Stimulated activated CD8-positive, alpha-beta memory T cell treated with anti-CD3 and anti-CD28 coated beads, Interleukin-4, amount 100 ng/mL, for 1 hour (primary cell): Measurements from ENCODE around the gene GGA3.
A peak's percentile ranks its signal among the peaks of the same experiment; 100 is the strongest.
"Not testable (repeated sequence)": the region's sequence is repeated elsewhere in the genome, so short reads cannot be mapped to it uniquely, and the experiment has no call there.

Experiments used
- DNase-seq, 2 donors: peaks; one replicate each; pipeline ENCODE4 v3.0.0-alpha.2; 2020; ENCODE audit warnings: low read depth in 2 of 2, low spot score in 1 of 2

GGA3 gene

DNA sequence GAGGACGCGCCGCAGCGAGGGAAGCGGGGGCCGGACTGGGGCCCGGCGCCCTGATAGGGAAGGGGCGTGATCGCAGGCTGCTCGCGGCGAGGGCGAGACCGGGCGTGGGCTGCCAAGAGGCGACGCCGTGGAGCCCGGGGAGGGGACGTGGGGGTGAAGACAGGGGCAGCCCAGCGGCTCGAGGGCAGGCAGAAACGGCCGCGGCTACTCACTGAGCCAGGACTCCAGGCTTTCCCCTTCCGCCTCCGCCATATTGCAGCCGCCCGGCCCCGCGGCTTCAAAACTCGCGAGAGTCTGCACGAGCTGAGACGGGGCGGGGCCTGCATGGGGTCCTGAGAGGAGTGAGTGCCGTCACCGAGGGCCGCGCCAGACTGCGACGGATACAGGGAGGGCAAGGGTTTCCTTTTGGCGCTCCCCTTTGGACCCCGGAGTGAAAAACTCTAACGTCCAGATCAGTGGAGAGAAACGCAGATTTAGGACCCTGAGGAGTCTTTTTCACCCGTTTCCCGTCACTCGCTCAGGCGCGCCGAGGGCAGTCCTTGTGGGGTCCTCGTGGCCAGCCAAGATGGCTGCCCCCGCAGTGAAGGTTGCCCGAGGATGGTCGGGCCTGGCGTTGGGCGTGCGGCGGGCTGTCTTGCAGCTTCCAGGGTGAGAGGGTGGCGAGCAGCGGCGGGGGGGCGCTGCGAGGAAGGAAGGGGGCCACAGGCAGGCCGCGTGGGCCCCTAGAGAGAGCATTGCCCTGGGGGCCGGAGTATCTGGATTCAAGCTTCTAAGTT lies at the start of gene GGA3, which contains the start of gene MRPS7:
TSS of gene GGA3 (minus strand) at position 271 of the 776 bp plus-strand sequence. CDS start at position 252, 19 bp downstream.
TSS of gene MRPS7 (plus strand) at position 544 of the 776 bp plus-strand sequence. CDS start at position 566, 22 bp downstream.
- DNase-seq, result peak; percentile 90

DNA sequence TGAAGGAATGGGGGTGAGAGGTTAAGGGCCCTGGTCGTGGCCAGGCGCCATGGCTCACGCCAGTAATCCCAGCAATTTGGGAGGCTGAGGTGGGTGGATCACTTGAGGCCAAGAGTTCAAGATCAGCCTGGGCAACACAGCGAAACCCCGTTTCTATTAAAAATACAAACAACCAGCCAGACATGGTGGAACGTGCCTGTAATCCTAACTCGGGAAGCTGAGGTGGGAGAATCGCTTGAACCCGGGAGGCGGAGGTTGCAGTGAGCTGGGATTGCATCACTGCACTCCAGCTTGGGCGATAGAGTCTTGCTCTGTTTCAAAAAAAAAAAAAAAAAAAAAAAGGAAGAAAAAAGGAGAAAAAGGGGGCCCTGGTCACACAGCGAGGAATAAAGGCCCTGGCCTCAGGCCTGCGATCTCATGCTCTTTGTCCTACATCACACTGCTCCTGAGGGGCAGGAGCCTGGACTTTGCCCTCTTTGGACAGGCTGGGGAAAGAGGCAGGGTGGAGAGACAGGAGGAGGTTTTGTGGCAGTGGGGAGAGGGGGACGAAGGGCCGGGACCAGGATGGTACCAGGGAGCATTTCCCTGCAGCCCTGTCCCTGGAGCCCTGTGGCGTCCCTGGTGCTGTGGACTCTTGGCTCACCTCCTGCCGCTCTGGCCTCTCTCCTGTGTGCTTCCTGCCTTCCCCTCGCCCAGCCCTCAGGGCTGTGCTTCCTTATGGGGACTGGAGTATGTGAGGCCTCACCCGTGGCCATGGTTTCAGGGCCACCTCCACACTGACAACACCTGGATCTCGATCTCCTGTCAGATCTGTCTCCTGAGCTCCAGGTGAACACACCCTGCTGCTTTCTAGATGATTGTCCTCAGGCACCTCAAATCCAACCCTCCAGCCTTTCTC lies 47.6 kb upstream of the GGA3 start:
- no peak for DNase-seq

- DNase-seq, result no peak
Observed at GRCh38 chr17:75307957-75308731, 46.7 kb upstream of the GGA3 start.

- no peak for DNase-seq
Observed at GRCh38 chr17:75301502-75302206, 40.2 kb upstream of the GGA3 start.

- no peak for DNase-seq
Observed at GRCh38 chr17:75301049-75301448, 39.6 kb upstream of the GGA3 start.

GRCh38 chr17:75300280-75300679 lies 38.9 kb upstream of the GGA3 start:
- DNase-seq, result no peak

GRCh38 chr17:75295201-75296158 lies 34.1 kb upstream of the GGA3 start:
- no peak for DNase-seq

DNA sequence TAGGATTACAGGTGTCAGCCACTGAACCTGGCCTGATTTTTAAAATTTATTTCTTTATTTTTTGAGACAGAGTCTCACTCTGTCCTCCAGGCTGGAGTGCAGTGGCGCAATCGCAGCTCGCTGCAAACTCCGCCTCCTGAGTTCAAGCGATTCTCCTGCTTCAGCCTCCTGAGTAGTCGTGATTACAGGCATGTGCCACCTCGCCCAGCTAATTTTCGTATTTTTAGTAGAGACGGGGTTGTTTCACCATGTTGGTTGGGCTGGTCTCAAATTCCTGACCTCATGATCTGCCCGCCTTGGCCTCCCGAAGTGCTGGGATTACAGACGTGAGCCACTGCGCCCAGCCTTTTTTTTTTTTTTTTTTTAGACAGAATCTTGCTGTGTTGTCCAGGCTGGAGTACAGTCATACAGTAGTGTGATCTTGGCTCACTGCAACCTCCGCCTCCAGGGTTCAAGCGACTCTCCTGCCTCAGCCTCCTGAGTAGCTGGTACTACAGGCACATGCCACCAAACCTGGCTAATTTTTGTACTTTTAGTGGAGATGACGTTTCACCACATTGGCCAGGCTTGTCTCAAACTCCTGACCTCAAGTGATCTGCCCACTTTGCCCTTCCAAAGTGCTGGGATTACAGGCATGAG lies 31.5 kb upstream of the GGA3 start:
- not testable (repeated sequence) for DNase-seq

DNA sequence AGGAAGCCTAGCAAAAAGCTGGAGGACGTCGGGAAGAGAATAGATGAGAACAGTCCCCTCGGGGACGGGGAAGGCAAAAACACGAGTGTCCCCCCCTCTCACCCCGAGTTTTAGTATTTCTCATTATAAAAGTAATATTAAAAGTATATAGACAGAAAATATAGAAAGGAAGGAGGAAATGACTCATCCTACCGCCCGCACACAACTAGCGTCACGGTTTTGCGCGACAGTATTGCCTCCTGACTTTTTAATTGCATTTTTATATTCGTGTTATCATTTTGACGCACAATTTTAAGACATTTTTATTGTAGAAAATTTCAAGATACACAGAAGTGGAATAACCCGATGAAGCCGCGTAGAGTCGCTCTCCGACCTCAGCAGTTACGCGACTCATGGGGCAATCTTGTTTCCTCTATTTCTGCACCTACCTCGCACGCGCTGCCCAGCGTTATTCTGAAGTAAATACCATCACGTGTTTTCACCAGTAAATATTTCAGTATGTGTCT lies 28.5 kb upstream of the GGA3 start:
- DNase-seq, result peak; percentile 22

- DNase-seq, result peak; percentile 88 to 94
Observed at GRCh38 chr17:75289115-75289831, 27.9 kb upstream of the GGA3 start, which contains the start of gene SLC25A19. TSS of gene SLC25A19 (minus strand) at chr17:75289433. CDS start at chr17:75286764, 2,669 bp downstream.

- DNase-seq, result peak in 1 of 2 donors; percentile 9
Observed at GRCh38 chr17:75288770-75289114, 27.3 kb upstream of the GGA3 start.

GRCh38 chr17:75288359-75288758 lies 27.0 kb upstream of the GGA3 start:
- DNase-seq, result no peak

DNA sequence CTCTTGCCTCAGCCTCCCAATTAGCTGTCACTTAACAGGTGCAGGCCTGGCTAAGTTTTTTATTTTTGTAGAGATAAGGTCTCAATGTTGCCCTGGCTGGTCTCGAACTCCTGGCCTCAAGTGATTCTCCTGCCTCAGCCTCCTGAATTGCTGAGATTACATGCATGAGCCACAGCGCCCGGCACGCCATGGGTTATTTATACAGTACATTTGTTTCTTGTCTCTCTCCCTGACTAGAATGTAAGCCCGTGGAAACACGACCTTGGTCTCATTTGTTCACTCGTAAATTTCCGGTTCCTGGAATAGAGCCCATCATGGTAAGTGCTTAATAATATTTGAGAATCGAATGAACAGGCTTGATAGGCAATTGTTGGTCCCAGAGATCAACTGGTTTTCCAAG lies 25.8 kb upstream of the GGA3 start:
- DNase-seq, result no peak

- no peak for DNase-seq
Observed at GRCh38 chr17:75285123-75285522, 23.7 kb upstream of the GGA3 start.

DNA sequence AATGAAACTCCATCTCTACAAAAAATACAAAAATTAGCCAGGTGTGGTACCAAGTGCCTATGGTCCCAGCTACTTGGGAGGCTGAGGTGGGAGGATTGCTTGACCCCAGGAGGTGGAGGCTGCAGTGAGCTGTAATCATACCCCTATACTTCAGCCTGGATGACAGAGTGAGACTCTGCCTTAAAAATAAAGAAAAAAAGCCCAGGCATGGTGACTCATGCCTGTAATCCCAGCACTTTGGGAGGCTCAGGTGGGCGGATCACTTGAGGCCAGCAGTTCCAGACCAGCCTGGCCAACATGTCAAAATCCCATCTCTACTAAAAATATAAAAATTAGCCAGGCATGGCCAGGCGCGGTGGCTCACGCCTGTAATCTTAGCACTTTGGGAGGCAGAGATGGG lies 18.8 kb upstream of the GGA3 start:
- not testable (repeated sequence) for DNase-seq

DNA sequence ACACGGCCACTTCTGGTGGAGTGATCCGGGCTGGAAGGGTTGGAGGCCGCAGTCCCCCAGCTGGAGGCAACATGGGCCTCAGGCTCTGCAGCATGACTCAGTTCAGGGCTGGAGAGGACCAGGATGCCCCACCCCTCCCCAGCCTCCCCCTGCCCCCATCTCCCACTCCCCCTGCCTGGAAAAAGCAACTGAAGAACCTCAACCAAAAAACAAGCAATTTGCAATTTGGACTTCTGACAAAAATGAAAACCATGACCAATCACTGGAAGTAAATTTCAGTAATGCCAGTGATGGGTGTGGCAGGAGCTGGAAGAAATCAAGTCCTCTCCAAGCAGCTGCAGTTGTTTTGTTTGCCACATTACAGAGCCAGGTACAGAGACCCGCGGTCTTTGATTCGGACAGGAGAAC lies 16.3 kb upstream of the GGA3 start:
- DNase-seq, result no peak

DNA sequence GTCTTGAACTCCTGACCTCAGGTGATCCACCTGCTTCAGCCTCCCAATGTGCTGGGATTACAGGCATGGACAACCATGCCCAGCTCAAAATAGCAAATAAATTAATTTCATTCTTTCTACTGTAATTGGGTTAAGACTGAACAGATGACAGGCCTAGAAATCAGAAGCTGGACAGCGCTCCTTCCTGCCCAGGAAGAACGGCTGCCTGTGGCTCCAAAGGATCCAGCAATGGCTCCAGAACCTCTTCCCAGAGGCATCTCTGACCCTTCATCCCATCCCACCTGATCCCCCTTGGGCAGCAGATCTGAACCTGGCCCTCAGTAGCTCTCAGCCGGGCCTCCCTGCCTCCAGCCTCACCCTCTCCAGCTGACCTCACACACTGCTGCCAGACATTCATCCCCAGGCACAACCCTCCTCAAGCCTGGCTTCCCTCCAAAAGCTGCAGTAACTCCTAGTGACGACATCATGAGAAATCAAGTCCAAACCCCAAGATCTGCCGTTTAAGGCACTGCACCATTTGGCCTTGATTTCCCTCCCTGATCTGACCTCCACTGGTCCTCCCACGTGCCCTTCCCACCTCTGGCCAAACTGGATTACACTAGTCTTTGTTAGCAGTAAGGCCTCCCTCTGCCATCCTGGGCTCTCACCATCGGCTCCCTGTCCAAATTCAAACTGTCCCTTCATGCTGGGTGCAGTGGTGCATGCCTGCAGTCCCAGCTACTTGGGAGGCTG lies 12.7 kb upstream of the GGA3 start:
- DNase-seq, result no peak

DNA sequence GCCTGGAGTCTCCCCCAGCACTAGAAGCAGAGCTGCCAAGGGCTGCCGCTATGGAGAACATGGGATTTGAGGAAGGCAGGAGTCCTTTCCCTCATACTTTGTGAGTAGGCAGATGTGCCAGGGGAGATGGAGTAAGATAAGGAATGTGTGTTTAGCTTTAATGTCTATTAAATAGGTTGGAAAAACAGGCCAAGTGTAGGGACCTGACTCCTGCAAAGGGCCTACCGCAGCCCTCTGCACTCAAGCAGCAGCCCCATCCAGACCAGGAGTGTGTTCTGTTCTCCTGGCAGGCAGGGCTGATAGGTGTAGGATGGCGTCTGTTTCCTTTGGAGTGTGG lies 11.4 kb upstream of the GGA3 start:
- DNase-seq, result no peak
